Stimulated activated CD4-positive, alpha-beta T cell treated with anti-CD3 and anti-CD28 coated beads, TNF-alpha, amount 100 ng/mL, for 1 hour (primary cell): Measurements from ENCODE around the gene ZFHX3.

ENCODE experiments used
- DNase-seq, 3 donors: peaks; one replicate each; pipeline ENCODE4 v3.0.0-alpha.2; 2020; ENCODE audit warnings: low read depth in 3 of 3, low spot score in 1 of 3

ZFHX3 gene

DNA sequence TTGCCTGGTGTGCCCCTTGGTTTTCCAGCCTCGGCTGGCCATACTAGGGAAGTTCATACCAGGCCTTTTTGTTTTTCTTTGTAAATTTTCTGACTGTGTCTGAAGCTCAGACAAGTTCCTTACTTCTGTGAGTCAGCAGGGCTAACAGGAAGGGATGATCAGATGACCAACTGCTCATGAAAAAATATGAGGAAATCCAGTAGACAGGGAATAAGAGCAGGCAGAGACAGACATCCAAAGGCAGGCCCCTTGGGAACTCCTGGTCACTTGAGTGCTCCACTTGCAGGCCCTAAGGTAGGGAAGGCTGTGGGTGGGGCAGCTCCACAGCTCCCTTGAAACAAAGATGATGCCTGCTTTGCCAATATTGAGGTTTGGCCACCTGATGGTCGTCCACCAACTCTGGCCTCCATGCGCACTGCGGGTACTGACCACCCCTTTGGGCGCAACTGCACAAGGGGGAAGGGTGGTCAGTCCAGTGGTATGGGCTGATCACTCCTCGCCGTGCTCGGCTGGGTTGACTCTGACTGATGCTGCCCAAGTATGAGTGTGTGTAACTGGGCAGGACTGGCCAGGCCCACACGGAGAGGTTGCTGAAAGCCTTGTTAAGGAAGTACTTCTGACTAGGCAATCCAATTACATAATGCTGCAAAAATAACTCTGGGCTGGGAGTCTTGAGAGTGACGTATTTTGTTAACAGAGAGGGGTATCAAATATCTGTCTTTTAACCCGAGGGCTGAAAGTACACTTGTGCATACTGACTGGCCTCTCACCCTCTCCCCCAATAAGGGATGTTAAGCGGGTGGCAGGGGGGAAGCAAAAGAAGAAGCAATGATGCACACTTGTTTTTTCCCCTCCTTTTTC lies 20.8 kb upstream of the ZFHX3 start:
- no peak for DNase-seq

- no peak for DNase-seq
Observed at GRCh38 chr16:73067671-73068540, 20.0 kb upstream of the ZFHX3 start.

DNA sequence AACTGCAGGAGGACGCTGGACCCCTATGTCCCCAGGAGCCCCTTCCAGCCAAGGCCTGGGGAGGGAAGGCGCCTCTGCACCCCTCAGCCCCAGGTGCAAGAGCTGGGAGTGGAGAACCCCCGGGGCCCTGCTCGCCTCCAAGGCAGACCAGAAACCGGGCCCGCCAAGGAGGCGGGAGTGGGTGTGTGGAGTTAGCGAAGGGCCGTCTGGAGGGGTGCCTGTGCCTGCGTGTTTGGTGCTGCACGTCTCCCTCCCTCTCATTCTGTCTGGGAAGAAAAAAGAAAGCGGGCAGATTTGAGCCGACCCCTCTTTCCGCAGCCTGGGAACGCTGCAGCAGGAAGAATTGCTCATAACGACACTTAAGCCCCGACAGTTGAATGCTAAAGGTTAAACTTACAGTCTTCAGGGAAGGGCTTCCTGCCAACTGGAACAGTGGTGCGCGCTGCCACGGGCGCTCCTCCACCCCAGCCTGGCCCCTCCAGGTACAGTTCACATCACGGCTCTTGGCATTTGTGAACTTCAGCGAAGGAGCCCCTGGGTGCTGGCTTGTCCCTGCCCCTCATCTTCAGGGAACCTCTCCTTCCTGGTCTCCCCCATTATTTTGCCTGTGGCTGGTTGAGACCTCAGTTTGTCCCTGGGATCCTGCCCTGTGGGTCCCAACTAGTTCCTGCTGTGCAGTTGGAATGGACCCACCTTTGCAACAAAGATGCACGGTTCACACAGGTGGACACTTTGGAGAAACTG lies 19.2 kb upstream of the ZFHX3 start:
- no peak for DNase-seq

DNA sequence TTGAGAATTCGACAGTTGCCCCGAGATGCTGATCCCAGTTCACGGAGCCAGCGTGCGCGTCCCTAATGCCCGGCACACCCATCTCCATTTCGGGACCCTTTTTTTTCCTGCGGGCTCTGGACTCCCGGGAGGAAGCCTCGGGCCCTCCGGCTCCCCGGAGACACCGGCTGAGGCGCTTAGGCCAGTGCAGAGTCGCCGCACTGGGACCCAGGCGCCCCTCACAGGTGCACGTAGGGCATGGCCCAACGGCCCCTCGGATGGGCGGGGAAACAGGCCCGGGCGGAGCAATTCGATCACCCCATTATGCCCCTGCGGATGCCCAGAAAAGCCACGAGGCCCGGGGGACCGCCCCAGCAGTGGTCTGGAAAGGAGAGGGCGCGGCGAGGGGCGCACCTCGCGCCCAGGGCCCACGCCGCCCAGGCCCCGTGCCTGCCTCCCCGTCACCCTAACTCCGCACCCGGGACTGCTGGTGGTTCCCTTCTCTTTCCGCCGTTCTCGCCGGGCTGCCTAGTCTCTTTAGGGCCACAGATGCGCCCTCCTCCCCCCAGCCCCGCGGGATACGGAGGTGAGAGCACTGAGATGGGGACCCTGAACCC lies 18.5 kb upstream of the ZFHX3 start:
- DNase-seq = no peak

GRCh38 chr16:73065632-73066330 lies 17.9 kb upstream of the ZFHX3 start:
- no peak for DNase-seq

DNA sequence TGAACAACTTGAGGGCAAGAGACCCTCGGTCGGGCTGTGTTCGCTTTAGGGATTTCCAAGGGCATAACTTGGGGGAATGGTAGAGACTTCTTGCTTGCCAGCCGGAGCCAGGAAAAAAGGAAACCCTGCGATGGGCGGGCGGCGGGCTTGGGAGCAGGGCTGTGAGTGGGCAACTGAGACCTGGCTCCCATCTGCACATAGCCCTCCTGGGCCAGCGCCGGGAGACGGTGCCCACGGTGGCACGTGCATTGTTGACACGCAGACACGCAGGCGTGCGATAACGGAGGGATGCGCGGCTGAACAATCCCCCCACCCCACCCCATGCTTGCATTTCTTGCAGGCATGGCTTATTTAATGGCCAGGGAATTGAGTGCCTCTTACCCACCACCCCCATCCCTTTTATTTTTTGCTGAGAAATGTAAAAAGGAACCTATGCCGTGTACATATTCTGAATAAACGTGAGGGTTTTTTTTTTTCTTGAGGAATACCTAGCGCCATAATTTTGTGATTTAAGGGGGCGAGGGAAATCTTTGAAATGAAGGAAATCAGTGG lies 17.1 kb upstream of the ZFHX3 start:
- no peak for DNase-seq

- no peak for DNase-seq
Observed at GRCh38 chr16:73064212-73064993, 16.5 kb upstream of the ZFHX3 start.

DNA sequence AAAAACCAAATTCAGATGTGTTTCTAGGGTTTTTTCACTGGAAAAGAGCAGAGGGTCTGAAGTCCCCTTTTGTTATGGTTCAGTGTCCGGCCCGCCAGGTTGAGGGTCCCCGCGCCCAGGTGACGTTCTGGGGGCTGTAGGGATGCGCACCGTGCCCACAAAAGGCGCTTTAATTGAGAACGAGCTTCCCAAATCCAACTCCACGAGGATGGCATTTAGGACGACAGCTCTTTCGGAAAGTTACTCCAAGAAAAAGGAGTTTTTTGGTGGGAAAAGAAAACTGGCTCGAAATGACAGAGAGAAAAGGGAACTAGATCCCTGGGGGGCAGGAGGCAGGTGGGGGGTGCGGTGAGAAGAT lies 15.9 kb upstream of the ZFHX3 start:
- DNase-seq = no peak

DNA sequence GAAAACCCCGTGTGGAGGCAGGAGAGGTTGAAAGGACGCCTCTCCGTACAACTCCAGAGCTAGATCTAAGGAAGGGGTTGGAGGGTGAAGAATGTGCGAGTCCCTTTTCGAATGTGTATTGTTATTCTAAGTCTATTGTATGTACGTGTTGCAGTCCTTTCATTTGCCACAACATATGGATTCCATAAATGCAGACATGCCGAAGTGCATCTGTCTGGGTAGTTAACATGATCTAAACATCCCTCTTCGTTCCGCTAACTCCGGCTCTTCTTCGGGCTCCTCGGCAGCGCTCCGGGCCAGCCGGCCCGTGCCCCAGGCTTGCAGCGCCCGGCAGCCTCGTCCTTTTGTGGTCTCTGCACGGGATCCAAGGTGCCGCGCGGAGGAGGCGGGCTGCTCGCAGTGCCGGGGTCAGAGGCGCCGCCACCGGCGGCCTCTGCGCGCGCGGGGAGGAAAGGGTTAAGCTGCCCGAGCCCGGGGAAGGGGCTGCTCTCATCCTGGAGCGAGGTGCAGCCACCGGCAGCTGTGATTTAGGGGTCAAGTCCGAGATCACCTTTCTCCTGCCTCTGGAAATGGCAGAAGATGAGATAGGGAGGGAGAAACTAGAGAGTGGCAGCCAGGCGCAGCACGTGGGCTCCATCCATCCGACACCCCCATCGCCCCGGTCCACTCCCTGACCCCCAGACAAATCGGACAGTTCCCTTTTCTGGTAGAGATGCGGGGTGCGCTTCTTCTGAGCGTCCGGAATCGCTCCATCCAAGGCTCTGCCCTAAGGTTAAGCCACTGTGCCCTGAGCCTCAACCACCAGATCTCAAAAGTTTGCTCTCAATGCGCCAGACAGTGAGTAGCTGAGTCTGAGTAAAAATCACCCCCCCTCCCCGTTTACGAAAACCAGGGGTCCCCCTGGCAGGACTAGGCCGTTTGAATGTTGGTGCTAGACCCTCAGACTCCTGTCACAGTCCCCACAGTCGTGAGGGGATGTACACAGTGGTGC lies 15.1 kb upstream of the ZFHX3 start:
- no peak for DNase-seq

DNA sequence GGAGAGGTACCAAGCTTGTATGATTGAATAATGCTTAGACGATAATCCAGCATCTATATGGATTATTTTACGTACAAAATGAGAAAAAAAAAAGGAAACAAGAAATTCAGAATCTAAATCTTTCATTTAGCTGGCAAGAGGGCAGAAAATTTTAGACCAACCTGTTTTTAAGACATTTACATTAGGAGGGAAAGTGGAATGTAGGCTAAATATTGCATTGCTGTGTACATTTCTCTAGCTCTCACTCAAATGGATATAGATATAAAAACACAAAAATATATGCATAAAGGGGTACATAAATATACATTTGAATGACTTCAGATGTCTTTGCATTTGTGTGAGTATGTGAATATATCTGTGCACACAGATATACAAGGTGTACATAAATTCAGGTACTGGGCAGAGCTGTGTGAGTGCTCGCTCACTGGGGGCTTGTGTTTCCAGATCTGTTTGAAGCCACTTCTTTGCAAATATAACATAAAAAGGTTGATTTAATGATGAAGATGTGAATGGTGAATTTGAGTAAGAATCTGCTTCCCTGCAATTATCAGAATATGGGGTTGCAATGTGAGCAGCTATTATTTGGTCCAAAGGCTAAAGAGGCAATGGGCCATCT lies 14.2 kb upstream of the ZFHX3 start:
- DNase-seq = no peak

GRCh38 chr16:73060892-73061490 lies 13.1 kb upstream of the ZFHX3 start:
- DNase-seq = no peak

- DNase-seq = no peak
Observed at GRCh38 chr16:73059779-73060615, 12.1 kb upstream of the ZFHX3 start.

DNA sequence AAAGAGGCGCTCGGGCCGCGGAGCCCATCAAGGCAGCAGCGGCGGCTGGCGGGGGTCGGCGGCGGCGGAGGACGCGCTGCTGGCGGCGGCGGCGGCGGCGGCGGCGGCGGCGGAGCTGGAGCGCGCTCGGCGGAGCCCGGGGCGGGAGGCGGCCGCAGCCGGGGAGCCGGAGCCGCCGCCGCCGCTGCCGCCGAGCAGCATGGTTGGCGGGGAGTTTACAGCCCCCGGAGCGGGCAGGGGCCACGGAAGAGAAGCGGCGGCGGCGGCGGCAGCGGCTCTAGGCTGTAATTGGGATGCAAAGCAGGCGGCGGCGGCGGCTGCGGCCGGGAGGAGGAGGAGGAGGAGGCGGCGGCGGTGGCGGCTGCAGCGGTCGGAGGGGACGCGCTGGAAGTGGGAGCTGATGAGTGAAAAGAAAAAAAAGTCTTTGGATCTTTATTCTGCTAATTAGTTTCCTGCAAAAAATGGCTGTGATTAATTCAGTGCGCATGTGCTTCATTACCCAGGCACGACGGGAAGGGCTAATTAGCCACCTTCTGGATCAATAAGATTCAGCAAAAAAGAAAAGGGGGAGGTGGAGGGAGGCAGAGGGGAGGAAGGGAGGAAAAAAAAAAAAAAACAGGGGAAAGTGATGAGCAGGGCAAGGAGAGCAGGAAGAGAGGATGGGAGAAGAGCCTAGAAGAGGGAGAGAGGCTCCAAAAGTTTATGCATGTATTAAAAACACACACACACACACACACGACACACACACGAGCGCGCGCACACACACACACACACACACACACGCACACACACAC lies 10.9 kb upstream of the ZFHX3 start:
- no peak for DNase-seq

- no peak for DNase-seq
Observed at GRCh38 chr16:73058221-73058615, 10.3 kb upstream of the ZFHX3 start.

- no peak for DNase-seq
Observed at GRCh38 chr16:73057291-73058210, 9.6 kb upstream of the ZFHX3 start.
